ENCODE data around the gene MCTP1. TPM values are rescaled to one million over a fixed set of nuclear protein-coding genes. Genes with fewer than 3 reads are reported as not detected.

The MCTP1 gene
- total and polyA plus RNA-seq, 10 of the 15 experiments (the other 5 are each of a cell fraction or from before 2014, with no cell fraction given) = 12.6 to 45.9 (median 18.8) TPM

DNA sequence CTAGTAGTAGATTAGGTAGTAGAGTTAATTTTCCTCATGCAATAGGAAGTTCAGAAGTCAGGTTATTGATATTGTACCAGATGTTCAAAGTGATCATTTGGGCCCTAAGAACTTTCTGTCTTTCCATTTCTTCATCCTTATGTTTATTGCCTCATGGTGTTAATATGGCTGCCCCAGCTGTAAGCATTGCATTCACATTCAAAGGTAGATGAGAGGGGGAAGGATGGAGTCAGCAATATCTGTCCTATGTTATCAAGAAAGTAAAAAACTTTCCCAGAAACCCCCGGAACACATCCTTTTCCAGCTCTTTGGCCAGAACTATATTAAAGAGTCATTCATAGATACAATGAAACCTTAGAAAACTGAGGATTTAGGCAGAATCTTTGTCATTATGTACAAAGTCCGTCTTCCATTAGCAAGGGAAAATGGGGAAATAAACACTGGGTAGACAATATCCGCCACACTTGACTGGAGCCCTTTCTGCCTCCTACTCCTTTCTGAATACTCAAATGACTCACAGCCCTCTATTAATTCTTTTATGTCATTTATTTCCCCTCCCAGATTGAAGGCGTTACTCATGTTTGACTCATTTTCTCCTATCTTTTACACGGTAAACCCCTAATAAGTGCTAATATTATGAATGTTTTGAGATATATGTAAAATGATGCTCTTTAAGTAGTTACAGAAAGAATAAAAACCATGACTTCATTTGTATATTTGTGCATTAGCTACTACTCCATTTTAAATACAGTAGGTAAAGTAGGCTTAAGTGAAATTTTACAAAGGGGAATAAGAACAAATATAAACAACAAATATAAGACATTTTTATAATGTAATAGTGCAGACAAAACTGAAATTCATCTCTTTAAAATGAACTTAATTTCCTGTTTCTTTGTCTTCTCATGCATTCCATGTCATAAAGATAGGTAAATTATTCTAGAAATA lies 538.8 kb downstream of the MCTP1 start (continued):
- TF ChIP-seq NKRF (conservative IDR thresholded peaks at IDR 0.05) = no peak
- peak; percentile 90 for TF ChIP-seq IKZF1 (conservative IDR thresholded peaks at IDR 0.05)
- TF ChIP-seq STAT3 (IDR thresholded peaks at IDR 0.05; ENCODE audit: low read depth, low read length) = 0 out of 2 replicates have a peak, but pooled peaks have one; percentile 79
- peak in 1 of 2 experiments; percentile 93; a peak in 2 of 4 replicates for TF ChIP-seq ETV6 (conservative IDR thresholded peaks at IDR 0.05 in 1 of 2, IDR thresholded peaks at IDR 0.05 in 1 of 2; ENCODE audit: borderline replicate concordance in 1 of 2, low read depth in 1 of 2)
- no peak for TF ChIP-seq STAT1 (conservative IDR thresholded peaks at IDR 0.05)
- no peak for TF ChIP-seq RAD51 (IDR thresholded peaks at IDR 0.05)
- TF ChIP-seq HDAC6 (IDR thresholded peaks at IDR 0.05; ENCODE audit: unreplicated experiment) = no peak
- TF ChIP-seq SMAD1 (IDR thresholded peaks at IDR 0.05; ENCODE audit: low read depth, partially characterized antibody) = no peak
- peak; percentile 99 for TF ChIP-seq DPF2 (IDR thresholded peaks at IDR 0.05)
- no peak for TF ChIP-seq MXI1 (IDR thresholded peaks at IDR 0.05; ENCODE audit: low read depth, low read length)
- TF ChIP-seq SRF (IDR thresholded peaks at IDR 0.05; ENCODE audit: low read depth in 2 of 2, low read length in 2 of 2) = peak in 1 of 2 experiments; percentile 60; a peak in 1 of 4 replicates
- TF ChIP-seq, protein P1, sequence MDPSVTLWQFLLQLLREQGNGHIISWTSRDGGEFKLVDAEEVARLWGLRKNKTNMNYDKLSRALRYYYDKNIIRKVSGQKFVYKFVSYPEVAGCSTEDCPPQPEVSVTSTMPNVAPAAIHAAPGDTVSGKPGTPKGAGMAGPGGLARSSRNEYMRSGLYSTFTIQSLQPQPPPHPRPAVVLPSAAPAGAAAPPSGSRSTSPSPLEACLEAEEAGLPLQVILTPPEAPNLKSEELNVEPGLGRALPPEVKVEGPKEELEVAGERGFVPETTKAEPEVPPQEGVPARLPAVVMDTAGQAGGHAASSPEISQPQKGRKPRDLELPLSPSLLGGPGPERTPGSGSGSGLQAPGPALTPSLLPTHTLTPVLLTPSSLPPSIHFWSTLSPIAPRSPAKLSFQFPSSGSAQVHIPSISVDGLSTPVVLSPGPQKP (IDR thresholded peaks at IDR 0.05; ENCODE audit: low read depth, low read length) = no peak
- no peak for TF ChIP-seq NRF1 (conservative IDR thresholded peaks at IDR 0.05; ENCODE audit: low read depth, low read length)
- peak; percentile 98 for TF ChIP-seq ZNF217 (IDR thresholded peaks at IDR 0.05)
- TF ChIP-seq, protein P2, sequence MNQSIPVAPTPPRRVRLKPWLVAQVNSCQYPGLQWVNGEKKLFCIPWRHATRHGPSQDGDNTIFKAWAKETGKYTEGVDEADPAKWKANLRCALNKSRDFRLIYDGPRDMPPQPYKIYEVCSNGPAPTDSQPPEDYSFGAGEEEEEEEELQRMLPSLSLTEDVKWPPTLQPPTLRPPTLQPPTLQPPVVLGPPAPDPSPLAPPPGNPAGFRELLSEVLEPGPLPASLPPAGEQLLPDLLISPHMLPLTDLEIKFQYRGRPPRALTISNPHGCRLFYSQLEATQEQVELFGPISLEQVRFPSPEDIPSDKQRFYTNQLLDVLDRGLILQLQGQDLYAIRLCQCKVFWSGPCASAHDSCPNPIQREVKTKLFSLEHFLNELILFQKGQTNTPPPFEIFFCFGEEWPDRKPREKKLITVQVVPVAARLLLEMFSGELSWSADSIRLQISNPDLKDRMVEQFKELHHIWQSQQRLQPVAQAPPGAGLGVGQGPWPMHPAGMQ (IDR thresholded peaks at IDR 0.05; ENCODE audit: borderline replicate concordance) = no peak
- TF ChIP-seq NR2C1 (IDR thresholded peaks at IDR 0.05) = no peak
- peak; percentile 100 for TF ChIP-seq NFIC (IDR thresholded peaks at IDR 0.05; ENCODE audit: low read depth, low read length)
- no peak for TF ChIP-seq SUZ12 (IDR thresholded peaks at IDR 0.05; ENCODE audit: unreplicated experiment)
- TF ChIP-seq PAX8 (IDR thresholded peaks at IDR 0.05) = no peak
- TF ChIP-seq ATF3 (IDR thresholded peaks at IDR 0.05; ENCODE audit: borderline replicate concordance, extremely low read depth, low read depth, low read length) = no peak
- TF ChIP-seq, protein P3, sequence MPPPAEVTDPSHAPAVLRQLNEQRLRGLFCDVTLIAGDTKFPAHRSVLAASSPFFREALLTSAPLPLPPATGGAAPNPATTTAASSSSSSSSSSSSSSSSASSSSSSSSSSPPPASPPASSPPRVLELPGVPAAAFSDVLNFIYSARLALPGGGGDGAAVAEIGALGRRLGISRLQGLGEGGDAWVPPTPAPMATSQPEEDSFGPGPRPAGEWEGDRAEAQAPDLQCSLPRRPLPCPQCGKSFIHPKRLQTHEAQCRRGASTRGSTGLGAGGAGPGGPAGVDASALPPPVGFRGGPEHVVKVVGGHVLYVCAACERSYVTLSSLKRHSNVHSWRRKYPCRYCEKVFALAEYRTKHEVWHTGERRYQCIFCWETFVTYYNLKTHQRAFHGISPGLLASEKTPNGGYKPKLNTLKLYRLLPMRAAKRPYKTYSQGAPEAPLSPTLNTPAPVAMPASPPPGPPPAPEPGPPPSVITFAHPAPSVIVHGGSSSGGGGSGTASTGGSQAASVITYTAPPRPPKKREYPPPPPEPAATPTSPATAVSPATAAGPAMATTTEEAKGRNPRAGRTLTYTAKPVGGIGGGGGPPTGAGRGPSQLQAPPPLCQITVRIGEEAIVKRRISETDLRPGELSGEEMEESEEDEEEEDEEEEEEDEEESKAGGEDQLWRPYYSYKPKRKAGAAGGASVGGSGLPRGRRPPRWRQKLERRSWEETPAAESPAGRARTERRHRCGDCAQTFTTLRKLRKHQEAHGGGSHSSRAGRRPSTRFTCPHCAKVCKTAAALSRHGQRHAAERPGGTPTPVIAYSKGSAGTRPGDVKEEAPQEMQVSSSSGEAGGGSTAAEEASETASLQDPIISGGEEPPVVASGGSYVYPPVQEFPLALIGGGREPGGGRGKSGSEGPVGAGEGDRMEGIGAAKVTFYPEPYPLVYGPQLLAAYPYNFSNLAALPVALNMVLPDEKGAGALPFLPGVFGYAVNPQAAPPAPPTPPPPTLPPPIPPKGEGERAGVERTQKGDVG (CRISPR knock-in tag; IDR thresholded peaks at IDR 0.05) = no peak

Measured in GM12878 (cell line).